HG02973 (cell line): Measurements from ENCODE around the gene TBX5.

Source experiments
- ATAC-seq: cut with Tn5 transposase; IDR thresholded peaks from one replicate; pipeline ENCODE4 v1.9.1; 2021; ENCODE audit warnings: moderate library complexity; ENCODE audit not compliant: unreplicated experiment

The TBX5 gene

GRCh38 chr12:114405519-114406271 is at the start of gene TBX5:
TSS of gene TBX5 (minus strand) at chr12:114406144. CDS start at chr12:114403898, 2,246 bp downstream.
- no peak for ATAC-seq

- no peak for ATAC-seq
Measured at GRCh38 chr12:114451657-114452056, 45.7 kb upstream of the TBX5 start.

- ATAC-seq, result no peak
Measured at GRCh38 chr12:114450515-114451300, 44.8 kb upstream of the TBX5 start.

- no peak for ATAC-seq
Measured at GRCh38 chr12:114450019-114450418, 44.1 kb upstream of the TBX5 start.

DNA sequence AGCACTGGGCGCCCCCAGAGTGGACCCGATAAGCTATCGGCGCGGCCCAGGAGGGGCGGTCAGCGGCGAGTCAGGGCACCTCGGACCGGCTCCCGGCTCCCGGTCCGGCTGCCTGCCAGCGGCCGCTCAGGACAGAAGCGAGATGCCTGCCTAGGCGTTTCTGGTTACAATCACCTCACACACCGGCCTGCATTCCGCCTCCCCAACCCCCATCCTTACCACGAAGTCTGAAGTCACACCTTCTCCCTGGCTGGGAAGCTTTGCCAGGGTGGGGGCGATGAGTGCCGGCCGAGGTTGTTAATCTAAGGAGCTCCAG is 42.6 kb upstream of the TBX5 start:
- no peak for ATAC-seq

GRCh38 chr12:114447799-114448617 is 42.1 kb upstream of the TBX5 start:
- ATAC-seq, result no peak

GRCh38 chr12:114447274-114447716 is 41.4 kb upstream of the TBX5 start:
- no peak for ATAC-seq

- no peak for ATAC-seq
Measured at GRCh38 chr12:114445401-114446323, 39.7 kb upstream of the TBX5 start.

GRCh38 chr12:114444422-114445279 is 38.7 kb upstream of the TBX5 start:
- ATAC-seq, result no peak

DNA sequence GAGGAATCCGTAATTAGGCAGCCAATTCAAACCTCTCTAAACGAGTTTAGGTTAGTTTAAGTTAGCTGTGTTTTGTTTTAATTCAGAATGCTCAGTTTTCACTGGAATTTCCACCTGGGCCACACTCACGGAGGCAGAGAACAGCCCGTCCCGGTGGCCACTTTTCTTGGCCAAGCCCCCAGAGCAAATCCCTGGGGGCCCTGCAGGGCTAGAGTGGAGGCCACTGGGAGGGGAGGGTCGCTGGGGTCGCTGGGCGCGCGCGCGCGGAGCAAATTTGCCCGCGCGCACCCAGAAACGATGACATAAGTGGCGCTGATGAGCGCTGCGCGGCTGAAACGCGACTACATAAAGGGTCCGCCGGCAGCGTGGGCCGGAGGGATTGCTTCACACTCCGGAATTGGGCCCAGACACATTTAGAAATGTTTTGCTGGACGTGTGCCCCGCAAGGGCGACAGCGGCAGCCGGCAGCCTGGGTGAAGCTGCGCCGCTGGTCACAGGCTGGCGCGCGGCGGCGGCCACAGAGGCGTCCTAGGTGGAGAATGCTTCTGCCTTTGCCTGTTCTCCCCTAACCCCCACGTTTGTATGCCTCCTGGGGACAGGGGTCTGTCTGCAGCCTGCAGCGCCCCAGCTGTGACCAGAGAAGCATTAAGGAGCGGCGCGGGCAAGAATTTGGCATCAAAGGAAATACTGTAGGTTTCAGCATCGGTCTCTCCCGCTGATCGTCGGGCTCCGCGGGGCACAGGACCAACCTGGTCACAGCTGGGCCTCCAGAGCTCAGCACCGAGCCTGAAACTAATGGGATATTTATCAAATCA is 37.9 kb upstream of the TBX5 start:
- no peak for ATAC-seq

DNA sequence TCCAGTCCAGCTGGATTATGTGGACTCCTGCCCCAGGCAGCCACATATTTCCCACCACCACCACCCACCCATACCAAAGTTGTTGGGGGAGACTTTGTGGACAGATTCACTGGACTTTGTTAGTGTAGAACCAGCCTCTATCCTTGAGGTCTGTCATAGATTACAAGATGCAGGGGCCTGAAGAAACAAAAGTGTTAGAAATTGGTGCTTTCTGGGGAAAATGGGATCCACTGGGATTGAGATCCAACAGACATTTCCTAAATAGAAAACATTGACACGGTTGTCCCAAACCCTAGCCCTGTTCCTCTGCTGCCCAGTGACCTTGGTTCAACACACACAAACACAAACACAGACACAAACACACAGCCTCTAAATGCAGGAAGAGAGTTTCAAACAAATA is 36.6 kb upstream of the TBX5 start:
- ATAC-seq, result no peak

- ATAC-seq, result no peak
Measured at GRCh38 chr12:114441545-114441944, 35.6 kb upstream of the TBX5 start.

GRCh38 chr12:114441039-114441383 is 35.1 kb upstream of the TBX5 start:
- no peak for ATAC-seq

- no peak for ATAC-seq
Measured at GRCh38 chr12:114440270-114441038, 34.5 kb upstream of the TBX5 start.

DNA sequence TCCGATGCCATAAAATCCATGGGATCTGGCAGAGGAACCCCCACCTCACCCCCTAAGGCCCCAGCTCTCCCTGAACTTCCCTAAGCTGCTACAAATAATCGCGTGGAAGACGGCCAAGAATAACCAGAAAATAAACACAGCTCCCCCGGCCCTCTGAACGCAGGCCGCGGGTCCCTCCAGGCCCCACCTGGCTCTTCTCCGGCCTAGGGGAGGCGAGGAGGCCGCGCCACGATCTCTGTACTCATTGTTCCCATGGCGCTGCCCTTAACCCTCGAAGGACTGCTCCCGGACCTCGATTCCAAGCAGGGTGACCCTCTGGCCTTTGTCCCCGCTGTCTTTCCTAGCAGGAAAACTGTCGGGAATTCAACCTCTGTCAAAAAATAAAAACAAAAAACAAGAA is 33.9 kb upstream of the TBX5 start:
- ATAC-seq, result no peak

DNA sequence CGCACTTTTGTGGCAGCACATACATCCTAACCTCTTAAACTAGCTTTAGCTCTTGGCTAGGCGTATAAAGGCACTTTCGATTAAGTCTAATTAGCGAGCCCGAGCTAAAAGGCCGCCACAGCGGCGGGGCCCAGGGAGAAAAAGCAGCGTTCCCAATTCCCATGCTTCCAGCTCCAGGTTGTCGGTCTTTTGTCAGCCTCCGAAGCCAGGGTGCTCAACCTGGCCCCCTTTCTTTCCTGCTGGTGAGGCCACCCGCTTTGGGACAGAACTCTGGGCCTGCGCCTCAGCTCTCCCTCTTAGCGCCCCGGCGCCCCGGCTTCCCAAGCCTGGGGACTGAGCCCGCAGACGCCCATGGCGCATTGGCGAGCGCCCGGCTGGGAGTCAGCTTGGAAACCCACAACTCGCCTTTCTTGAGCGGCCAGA is 33.3 kb upstream of the TBX5 start:
- no peak for ATAC-seq

DNA sequence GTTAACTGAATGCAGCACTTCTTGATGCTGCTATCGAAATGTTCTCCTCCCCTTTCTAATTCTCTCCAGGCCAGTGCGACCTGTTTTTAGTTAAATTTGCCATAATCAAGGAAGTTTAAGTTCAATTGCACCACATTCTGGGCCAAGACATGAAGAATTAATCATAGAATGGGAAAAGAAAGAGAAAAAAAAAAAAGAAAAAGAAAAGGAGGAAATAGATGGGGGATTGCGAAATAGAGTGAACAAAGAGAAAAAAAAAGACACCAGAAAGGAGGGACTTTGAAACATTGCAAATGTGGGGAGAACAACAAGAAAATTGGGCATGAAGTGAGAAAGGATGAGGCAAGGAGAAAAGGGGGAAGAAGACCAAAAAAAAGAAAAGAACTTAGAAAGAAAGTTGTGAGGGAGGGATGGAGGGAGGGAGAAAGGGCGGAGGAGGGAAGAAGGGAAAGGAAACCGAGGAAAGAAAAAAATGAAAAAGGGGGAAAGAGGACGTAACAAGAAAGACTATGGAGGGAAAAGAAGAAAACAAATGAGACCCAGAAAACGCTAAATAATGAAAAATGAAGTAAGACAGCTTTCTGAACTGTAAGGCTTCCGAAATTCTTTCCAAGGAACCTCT is 32.8 kb upstream of the TBX5 start:
- ATAC-seq, result no peak

DNA sequence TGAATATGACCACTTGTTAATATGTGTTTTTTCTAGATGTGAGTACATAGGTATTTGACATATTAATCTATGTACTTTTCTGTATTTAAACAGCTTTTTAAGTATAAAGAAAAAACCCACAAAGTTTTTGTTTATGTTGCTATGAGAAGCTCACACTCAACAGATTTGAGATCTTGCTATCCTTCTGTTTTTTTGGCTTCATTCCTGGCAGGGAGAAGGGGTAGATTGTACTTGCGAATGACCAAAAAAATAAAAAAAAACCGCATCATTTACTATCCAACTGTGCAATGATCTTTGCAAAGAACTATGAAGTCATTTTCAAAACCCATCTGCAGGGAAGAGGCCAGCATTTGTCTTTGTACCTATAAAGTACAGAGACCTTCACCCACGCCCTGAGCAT is 28.4 kb upstream of the TBX5 start:
- no peak for ATAC-seq
